NCI-H1092 treated with DMSO at 0.1 percent for 48 hours (cell line): ENCODE measurements around the gene FBXO41.

Experiments
- DNase-seq: peaks from one replicate; lab custom pipeline; 2025; lab: John Stamatoyannopoulos, UW

FBXO41 gene, protein sequence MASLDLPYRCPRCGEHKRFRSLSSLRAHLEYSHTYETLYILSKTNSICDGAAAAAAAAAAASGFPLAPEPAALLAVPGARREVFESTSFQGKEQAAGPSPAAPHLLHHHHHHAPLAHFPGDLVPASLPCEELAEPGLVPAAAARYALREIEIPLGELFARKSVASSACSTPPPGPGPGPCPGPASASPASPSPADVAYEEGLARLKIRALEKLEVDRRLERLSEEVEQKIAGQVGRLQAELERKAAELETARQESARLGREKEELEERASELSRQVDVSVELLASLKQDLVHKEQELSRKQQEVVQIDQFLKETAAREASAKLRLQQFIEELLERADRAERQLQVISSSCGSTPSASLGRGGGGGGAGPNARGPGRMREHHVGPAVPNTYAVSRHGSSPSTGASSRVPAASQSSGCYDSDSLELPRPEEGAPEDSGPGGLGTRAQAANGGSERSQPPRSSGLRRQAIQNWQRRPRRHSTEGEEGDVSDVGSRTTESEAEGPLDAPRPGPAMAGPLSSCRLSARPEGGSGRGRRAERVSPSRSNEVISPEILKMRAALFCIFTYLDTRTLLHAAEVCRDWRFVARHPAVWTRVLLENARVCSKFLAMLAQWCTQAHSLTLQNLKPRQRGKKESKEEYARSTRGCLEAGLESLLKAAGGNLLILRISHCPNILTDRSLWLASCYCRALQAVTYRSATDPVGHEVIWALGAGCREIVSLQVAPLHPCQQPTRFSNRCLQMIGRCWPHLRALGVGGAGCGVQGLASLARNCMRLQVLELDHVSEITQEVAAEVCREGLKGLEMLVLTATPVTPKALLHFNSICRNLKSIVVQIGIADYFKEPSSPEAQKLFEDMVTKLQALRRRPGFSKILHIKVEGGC

DNA sequence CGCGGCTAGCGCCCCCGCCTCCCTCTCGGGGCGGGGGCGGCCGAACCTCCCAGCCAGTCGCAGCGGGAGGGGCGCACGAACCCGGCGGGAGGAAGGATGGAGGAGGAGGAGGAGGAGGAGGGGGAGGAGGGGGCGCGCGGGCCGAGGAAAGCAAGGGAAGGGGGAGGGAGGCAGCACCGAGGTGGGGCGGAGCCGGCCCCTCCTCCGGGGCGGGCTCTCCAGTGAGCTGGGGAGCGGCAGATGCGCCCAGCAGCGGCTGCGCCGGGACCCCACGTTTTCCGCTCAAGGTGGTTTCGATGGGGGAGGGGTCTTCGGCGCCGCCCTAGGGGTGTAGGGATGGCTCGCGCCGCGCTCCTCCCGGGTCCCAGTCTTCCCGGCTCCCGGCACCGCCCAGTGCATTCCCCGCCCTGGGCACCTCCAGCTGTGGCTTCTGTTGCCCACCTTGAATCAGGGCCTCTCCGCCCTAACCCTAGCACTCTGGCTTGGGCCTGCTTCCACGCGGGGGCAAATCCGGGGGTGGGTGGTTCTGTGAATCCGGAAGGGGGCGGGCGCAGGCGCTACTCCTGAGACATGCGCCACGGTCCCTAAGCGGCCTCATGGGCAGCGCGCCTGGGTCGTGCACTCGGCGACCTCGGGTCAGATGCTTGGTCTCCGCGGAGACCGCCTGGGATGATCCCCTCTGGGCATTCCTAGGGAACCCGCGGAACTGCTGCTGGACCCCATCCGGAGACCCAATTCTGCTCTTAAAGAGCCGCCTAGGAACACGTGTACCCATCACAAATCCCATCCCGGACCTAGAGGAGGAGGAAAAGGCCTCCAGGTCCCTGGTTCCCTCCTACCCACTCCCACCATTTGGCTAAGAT, at the start of gene FBXO41:
FBXO41 (minus strand) TSS at position 183 of the 863 bp plus-strand sequence. CDS start 14,848 bp downstream, outside the sequence.
- peak; percentile 37 for DNase-seq

DNA sequence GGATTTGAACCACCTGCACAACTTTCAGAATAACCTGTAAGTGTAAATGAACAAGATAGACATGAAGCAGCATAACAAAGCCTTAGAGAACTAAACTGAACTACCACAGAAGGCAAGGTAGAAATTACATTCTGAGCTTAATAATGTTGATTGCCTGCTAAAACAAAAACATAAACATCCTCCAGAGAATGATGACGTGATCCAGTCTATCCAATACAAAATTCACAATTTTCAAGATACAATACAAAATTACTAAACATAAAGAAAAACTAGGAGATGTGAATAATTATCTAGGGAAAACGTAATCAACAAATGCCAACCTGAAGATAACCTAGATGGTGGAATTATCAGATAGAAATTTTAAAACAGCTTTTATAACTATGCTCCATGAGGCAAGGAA, 49.8 kb upstream of the FBXO41 start:
- DNase-seq: no peak

DNA sequence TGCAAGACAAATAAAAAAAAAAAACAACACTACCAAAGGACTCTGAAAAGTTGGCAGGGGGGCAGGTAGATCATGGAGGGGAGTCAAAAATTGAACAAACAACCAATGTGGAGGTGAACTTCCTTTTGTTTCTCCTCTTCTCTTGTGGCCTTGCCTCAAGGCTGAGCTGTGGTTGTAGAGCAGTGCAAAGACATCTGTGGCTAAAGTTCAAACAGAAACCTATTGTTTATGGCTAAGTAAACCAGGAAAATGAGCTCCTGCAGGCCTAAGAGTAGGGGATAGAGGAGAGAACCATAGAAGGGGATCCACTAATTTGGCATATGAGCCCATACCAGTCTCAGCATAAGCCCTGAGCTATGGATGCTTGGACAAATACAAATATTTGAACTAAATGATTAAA, 49.3 kb upstream of the FBXO41 start:
- peak; percentile 21 for DNase-seq

DNA sequence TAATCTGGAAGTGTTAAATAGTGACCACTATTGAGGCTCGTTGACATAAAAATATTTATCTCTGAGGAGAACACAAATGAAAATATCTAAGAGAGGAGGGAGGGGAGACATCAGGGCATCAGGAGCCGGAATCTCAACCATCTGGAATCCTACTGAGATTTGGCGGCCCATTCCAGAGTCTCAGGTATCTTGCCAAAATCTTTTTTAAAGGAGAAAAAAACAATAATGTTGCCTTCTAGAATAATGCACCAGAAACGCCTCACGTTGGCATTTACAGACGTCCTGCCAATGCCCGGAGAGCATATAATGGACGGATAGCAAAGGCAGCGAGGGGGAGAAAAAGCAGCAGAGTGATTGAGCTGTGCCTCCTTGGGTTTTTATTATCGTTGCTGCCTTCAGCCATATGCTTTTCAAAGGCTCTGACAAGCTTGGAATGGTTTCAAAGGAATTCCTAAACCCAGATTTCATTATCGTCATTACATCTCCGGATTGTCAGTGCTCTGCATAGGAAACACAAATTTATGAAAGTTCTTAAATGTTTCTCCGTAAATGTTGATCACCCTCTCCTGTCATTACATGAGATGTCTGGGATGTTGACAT, 39.9 kb upstream of the FBXO41 start:
- no peak for DNase-seq

DNA sequence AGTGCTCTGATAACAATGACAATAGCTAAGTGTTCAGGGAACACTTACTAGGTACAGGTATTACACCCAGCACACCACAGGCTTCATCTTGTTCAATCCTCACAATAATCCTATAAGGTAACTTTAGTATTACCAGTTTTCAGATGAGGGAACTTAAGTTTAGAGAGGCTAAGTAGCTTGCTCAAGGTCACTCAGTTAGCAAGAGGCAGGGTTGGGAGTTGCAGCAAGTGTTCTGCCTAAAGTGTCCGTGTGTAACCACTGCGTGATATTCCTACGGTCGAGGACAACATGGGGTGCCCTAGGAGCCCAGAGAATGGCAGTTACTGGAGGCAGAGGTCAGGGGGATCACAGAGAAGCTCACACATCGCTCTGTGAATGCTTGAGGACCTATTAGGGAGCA, 39.3 kb upstream of the FBXO41 start:
- no peak for DNase-seq

DNA sequence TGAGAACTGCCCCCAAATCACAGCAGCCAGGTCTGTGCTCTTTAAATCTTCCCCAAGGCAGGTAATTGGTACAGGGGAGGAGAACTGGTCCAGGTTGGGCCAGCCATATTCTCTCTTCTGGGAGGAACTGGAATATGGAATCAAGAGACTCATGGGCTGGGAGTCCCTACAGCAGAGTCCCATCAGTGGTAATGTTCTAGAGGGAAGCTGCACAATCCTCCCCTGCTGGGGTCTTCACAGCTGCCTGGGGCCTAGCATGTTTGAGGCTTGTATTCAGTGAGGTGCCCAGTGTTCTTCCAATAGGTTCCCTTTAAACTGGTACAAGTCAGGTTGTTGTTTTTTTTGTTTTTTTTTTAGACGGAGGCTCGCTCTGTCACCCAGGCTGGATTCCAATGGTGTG, 30.2 kb upstream of the FBXO41 start:
- DNase-seq: no peak

DNA sequence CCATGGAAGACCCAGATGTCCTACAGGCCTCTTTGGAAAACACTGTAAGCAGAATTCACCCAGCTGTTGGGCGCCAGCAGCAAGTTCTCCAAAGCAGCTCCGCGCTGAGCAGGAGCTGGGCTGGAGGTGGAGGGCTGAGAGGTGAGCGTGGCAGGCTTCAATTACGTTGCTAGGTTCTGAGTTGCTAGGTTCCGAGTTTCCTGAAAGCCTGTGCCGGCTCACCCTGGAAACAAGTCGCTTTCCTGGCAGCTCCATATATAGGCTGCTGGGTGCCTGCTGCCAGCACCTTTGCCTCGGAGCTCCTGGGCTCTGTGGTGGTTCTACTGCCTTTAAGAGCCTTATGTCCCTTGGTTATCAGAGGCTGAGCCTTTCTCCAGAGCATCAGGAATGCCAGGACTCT, 23.4 kb upstream of the FBXO41 start:
- peak; percentile 83 for DNase-seq

DNA sequence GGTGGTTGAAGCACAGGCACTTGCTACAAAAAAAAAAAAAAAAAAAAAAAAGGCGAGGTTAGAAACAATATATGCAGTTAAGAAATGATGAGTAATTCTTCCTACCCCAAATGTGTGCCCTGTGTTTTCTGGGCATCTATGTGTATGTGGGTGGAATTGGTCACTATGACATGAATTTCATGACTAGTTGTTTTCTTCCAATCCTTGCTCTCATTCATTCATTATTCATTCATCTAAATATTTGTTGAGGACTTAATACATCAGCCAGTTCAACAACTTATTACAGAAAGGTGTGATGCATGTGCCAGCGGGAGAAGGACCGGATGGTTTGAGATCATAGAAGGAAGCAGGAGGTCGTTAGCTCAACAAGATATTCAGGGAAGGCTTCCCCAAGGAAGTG, 17.4 kb upstream of the FBXO41 start:
- DNase-seq: no peak

DNA sequence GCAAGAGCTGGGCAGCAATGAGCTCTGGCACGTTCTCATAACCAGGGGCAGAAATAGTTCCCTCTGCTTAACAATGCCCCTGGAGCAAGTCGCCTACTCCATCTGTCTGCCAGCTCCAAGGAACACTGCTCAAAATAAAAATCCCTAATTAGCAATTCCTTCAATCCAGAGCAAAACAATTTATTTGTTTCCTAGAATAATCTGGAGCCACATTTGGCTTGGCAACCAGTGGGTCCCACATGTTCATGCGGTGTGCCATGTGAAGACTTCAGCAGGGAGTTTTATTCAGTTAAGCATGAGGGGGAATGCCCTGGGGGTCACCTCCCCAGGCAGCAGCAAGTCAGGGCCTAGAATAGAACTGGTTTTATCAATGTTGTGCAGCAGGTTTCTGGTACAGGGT, 16.6 kb upstream of the FBXO41 start:
- DNase-seq: no peak

DNA sequence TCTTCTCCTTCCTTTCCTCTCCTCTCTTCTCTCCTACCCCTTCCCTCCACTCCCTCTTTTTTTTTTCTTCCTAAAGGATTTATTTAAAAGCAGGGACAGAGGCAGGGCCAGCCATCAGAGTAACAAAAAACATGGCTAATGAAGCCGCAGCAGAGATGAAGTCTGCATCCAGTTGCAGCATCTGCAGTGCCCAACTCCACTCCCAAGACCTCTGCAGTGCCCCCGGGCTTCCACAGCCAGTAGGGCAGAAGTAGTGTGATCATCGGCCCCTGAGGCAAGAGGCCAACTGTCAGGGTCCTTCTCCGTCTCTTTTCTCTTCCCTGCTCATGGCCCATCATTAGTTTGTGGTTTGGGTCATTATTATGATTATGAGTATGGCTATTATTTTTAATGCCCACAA, 13.3 kb upstream of the FBXO41 start:
- DNase-seq: no peak

DNA sequence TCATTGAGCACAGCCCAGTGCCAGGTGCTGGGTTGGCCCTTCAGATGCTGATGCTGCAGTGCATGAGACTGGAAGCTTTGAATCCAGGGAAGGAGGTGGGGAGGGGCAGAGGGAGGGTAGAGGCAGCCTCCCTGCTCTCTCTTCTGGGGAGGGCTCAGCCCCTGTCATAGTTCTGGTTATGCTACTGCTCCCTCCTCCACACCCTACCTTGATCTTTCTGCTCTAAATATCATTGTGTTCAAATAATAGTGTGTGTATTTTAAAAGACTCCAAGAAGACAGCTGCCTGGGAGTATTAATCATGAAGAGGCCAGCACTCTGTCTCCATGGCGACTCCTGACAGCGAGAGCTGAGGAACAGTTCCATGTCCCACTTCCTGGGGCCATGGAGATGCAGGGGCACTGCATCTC, 12.9 kb upstream of the FBXO41 start:
- DNase-seq: no peak

DNA sequence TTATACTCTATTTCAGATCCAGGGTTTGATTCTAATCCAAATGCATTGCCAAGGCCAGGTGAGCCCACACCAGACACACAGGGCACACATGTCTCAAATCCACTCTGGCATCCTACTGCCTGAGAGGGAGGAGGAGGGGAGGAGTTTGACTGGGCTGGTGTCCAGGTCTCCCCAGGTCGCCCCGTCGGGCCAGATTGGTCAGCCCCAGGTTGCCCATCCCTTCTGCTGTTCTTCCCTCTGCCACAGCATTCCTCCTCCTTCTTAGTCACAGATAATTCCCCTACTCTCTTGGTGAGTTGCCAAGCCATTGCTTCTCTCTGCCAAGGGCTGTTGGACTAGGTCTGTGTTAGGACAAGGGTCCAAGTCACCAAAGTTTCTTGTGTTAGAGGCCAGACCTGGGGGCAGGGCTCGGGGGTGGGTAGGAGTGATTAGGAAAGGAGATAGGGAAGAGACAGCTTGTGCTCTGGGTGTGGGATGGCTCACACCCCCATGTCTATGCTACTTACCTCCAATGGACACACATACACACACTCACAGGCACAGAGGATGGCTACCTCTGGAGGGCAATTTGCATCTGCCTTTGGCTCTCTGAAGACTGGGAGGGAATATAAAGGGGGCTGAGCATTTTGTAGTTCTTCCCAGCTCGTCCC, 11.6 kb upstream of the FBXO41 start:
- no peak for DNase-seq

DNA sequence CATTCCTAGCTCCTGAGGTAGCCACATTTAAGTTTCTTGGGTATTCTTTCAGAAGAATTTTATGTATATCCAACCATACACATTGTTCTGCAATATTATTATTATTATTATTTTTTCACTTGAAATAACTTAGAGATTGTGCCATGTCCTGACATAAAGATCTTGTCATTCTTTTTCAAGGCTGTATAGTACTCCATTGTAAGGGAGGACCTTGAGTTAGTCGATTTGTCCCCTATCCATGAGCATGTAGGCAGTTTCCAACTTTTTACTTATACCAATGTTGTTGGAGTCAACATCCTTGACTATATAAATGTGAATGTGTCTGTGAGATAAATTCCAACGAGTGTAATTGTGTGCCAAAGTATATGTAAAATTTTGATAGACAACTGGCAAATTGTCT, 10.0 kb upstream of the FBXO41 start:
- no peak for DNase-seq

DNA sequence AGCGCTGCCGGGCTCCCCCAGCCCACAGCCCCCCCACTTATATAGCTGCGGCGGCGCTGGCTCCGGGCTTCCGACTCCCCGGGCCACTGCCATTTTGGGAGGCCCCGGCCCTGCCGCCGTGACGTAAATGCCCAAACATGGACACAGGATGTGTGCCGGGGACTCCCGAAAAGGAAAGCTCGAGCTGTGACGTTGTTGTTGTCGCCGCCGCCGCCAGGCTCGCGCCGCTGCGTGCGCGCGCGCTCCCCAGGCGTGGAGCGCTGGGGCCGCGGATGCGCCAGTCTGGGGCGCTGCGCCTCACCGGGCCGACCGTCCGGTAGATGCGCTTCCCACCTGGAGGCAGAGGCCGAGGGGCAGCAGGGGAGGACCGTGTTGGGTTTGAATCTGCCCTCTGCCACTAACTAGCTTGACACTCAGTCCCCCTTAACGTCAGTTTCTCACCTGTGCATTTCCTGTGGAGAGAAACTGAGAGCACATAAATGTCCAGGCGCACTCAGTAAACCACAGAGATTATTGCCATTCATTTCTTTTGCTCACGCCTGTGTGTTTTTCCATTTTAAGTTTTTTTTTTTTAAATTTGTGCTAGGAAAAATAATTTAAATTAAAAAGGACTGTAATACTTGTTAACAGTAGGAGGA, 9.4 kb upstream of the FBXO41 start, which contains the start of gene EGR4:
EGR4 (minus strand) TSS at position 15 of the 638 bp plus-strand sequence. CDS start 231 bp downstream, outside the sequence.
- peak; percentile 48 for DNase-seq

DNA sequence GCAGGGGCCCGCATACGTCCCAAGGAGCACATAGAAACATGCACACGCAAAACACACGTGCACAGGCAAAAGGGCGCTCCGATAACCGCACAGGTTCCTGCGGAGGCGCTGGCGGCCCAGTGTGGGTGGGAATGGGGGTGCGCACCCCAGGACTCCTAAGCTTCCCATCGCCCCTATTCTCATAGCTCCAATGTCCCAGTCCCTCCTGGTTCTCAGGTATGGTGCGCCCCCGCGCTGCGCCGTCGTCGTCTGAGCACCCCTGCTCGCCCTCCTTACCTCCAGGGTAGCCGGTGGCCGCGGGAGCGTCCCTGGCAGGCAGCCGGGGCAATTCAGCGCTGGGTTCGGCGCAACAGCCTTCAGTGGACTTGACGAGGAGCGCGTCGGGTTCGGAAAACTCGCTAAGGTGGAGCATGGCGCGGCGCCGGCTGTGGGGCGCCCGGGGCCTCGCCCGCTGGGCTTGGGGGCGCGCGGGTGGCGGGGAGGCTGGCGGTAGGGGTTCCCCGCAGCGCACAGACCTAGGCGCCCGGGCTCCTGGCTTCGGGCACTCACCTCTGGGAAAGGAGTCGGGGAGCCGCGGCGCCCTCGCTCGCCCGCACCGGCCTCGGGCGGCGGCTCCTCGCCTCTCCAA, 8.7 kb upstream of the FBXO41 start:
- no peak for DNase-seq

DNA sequence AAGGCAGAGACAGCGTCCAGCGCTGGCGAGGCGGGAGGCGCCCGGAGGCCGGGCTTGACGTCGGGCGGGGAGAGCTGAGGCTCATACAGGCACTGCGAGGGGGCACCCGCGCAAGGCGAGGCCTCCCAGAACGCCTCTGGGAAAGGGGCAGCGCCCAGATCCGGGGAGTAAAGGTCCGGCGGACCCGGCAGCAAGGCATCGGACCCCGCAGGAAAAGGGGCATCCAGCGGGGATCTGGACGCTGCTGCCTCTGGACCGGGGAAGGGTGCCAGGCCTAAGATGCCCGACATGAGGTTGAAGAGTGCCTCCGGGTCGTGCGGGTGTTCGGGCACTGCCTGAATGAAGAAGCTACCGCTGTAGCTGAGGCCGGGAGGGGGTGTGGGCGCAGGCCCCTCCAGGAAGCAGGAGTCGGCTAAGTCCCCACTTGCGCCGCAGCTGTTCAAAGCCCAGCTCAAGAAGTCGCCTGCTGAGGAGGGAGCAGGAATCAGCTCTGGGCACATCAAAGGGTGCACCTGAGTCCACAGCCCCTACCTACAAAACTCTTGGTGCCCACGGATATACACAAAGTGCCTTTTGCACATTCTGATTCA, 8.1 kb upstream of the FBXO41 start:
- DNase-seq: no peak

DNA sequence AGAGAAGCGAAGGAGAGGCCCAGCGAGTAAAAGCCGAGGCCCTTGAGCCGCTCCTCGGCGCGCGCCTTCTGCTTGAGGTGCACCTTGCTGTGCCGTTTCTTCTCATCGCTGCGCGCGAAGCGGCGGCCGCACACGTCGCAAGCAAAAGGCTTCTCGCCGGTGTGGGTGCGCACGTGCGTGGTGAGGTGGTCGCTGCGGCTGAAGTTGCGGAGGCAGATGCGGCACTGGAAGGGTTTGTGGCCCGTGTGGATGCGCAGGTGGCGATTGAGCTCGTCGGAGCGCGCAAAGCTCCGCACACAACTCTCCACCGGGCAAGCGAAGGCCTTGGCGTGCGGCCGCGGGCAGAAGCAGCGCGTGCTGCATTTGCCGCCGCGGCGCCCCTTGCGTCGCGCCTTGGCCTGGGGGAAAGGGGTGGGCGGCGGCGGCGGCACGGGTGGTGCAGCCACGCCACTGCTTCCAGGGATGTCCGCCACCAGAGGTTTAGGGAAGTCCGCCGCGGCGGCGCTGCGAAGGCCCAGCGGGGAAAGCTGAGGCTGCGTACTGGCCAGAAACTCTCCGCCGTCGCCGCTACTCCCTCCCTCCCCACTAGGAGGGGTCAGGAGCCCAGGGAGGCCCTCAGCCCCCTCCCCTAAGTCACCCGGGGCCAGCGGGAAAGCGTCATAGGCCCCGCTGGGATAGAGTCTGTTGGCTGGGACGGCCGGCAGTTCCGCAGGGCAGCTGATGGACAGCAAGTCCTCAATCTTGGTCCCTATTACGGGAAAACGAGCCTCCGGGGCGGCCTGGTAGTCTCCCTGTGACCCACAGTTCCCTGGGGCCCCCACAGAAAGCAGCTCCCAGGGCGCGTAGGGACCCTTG, 7.4 kb upstream of the FBXO41 start:
- DNase-seq: peak; percentile 34

DNA sequence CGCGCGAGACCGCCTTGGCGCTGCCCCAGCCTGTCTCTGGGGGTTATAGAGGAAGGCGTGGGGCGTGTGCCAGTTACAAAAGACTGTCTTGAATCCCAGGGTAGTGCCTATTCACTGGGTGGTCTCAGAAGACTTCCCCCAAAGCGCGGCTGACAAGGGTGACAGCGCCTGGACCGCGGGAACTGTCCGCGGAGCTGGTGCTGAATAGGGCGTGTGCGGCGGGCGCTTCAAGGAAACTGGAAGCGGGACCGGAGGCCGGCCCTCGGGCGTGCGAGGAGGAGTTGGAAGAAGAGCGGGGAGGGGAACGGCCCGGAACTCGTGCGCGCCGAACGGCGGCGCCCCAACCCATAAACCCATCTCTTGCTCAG, 6.8 kb upstream of the FBXO41 start:
- no peak for DNase-seq
